Hepatocyte (in vitro differentiated cells): ENCODE data around the gene EEF1AKMT3.

Experiments
- CTCF ChIP-seq: fragments of 200-600 bp; sonication (generic); IDR thresholded peaks from 2 replicates; pipeline ENCODE4 v1.5.1; 2016; ENCODE audit warnings: antibody characterized with exemption, mild to moderate bottlenecking; ENCODE audit not compliant: poor library complexity
- EZH2 ChIP-seq: fragments of 200-600 bp; sonication (generic); IDR thresholded peaks from 2 replicates; pipeline ENCODE4 v1.6.1; 2016; ENCODE audit warnings: antibody characterized with exemption, mild to moderate bottlenecking, borderline replicate concordance

- TF ChIP-seq CTCF = no peak
- TF ChIP-seq EZH2 = no peak
Measured at GRCh38 chr12:57795354-57795753, 22.9 kb downstream of the EEF1AKMT3 start.
